ENCODE measurements around the gene ADAMTS3. TPM values are rescaled to one million over a fixed set of nuclear protein-coding genes. Genes with fewer than 3 reads are reported as not detected.

Gene ADAMTS3
- total RNA-seq, 1 donor from 2014 or later: not detected

DNA sequence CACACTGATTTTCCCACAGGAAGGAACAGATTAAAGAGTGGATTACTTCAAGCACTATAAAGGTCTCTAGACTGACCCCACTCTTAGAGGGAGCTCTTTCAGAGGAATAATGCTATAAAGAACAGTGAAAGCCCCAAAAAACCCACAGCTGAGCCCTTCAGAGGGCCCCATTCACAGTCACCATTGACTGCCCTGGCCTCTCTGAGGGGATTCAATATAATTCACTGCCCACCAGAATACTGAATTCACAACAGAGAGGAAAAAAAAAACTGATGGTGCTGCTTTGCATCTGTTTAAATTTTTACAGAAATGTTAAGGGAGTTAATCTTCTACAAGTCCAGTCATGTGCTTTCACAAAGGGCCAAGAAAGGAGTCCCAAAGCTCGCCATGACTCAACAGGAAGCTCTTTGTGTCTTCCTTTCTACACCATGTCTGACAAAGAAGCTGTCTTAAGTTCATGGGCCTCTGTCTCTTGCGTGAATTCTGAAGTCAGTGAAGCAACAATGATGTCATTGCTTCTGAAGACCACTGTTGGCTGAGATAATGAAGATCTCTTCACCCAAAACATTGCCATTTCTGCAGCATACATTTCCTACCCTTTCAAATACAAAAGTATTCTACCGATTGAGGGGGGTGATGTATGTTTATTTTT, 174.9 kb downstream of the ADAMTS3 start:
- Mint-ChIP-seq H3K36me3 (ENCODE audit: low read depth) (no peaks in the 10 kb centered on the region), H3K9me3 (no peaks in the 10 kb centered on the region), H3K27me3 (no peaks in the 10 kb centered on the region), H3K27ac (no peak overlapping the region), H3K4me3 (no peak overlapping the region), H3K4me1 (no peaks in the 10 kb centered on the region)
- intact Hi-C loops (cut with micrococcal nuclease): no loop called here
- no peak for DNase-seq

DNA sequence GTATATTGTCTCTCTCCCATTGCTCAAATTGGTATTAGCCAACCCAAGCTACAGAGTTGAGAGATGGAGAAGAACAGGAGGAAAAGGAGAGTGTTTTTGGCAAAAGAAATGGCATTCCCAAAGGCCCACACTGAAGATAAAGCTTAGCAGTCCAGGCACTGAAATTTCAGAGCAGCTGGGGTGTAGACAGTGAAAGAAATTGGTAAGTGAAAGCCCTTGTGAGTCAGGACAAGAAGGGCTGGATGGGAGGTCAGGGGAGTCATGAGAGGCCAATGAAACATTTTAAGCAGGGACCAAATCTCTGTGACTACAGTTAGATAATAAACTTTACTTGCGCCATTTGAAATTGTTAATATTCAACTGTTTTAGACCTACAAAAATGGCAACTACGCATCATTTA, 177.7 kb downstream of the ADAMTS3 start:
- intact Hi-C loops (cut with micrococcal nuclease): no loop called here
- Mint-ChIP-seq H3K27me3 (no peaks in the 10 kb centered on the region), H3K4me3 (no peak overlapping the region), H3K9me3 (no peaks in the 10 kb centered on the region), H3K36me3 (ENCODE audit: low read depth) (no peaks in the 10 kb centered on the region), H3K4me1 (no peaks in the 10 kb centered on the region), H3K27ac (no peak overlapping the region)
- DNase-seq: no peak

DNA sequence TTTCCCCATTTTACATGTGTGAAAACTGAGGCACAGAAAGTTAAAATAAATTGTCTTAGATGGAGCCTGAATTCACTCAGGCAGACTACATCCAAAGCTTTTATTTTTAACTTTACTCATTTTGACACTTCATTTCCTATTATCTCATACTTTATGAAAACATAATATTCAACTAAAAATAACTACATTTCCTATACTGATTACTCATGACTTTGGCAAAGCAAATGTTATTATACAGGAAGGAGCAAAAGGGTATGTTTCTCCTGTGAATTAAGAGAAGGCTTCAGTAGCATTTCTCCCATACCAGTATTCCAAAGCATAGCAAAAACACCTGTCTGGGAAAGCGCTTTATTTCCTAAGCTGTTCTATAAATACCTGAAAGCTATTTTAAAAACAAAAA, 178.6 kb downstream of the ADAMTS3 start:
- H3K4me1 Mint-ChIP-seq: no peaks in the 10 kb centered on the region
- intact Hi-C loops (cut with micrococcal nuclease): no loop called here
- no peaks in the 10 kb centered on the region for H3K36me3 Mint-ChIP-seq (ENCODE audit: low read depth)
- no peak overlapping the region for H3K27ac Mint-ChIP-seq
- H3K4me3 Mint-ChIP-seq: no peak overlapping the region
- no peaks in the 10 kb centered on the region for H3K9me3 Mint-ChIP-seq
- DNase-seq: no peak
- H3K27me3 Mint-ChIP-seq: no peaks in the 10 kb centered on the region

DNA sequence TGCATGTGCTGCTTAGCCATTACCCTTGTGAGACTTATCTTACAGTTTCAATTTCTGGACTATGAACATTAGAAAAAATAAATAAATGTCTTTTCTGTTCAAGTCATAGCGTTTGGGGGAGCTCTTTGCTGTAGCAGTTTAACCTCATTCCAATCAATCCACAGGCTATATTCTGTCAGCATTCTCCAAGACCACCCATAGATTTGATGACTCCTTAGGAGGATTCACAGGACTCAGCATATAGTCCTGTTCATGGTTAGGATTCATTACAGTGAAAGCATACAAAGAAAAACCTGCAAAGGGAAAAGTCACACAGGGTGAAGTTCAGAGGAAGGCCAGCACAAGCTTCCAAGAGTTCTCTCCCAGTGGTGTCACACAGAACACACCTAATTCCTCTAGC, 180.5 kb downstream of the ADAMTS3 start:
- H3K36me3 Mint-ChIP-seq (ENCODE audit: low read depth): no peaks in the 10 kb centered on the region
- no peaks in the 10 kb centered on the region for H3K9me3 Mint-ChIP-seq
- intact Hi-C loops (cut with micrococcal nuclease): no loop called here
- H3K27me3 Mint-ChIP-seq: no peaks in the 10 kb centered on the region
- H3K27ac Mint-ChIP-seq: no peak overlapping the region
- H3K4me3 Mint-ChIP-seq: no peak overlapping the region
- no peaks in the 10 kb centered on the region for H3K4me1 Mint-ChIP-seq
- DNase-seq: no peak

DNA sequence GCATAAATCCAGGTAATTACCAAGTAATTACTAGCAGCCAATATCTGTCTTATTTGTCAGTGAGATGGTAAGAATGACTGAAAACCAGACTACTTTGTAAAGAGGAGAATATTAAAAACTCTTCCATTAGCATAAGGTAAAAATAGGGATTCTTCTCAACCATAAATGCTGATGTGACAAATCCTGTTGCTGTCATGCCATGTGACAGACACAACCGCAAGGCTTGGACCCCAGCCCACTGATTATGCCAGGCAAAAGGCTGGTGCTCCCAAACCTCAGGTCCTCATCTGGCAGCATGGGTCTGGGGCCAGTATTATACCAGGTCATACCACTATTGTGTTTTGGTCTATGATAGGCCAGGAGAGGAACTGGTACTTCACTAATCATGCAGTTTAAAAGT, 181.1 kb downstream of the ADAMTS3 start:
- Mint-ChIP-seq H3K27me3 (no peaks in the 10 kb centered on the region), H3K4me3 (no peak overlapping the region), H3K27ac (no peak overlapping the region), H3K4me1 (no peaks in the 10 kb centered on the region), H3K36me3 (ENCODE audit: low read depth) (no peaks in the 10 kb centered on the region), H3K9me3 (no peaks in the 10 kb centered on the region)
- DNase-seq: no peak
- intact Hi-C loops (cut with micrococcal nuclease): no loop called here

DNA sequence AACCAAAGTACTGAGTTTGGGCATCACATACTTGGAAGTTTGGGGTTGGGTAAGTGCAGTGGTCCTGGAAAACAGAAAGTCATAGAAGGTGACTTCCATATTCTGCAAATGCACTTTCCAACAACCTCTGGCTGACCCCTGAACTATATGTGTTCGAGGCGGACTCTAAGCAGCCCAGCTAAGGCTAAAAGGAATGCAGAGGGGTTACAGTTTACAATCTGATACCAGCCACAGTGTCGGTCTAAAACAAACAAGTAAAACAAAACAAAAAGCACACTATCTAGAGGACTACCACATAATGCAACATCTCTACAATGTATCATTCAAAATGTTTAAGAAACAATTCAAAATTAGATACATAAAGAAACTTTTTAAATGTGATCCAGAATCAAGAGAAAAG, 185.6 kb downstream of the ADAMTS3 start:
- Mint-ChIP-seq H3K27me3 (no peaks in the 10 kb centered on the region), H3K4me3 (no peak overlapping the region), H3K9me3 (no peaks in the 10 kb centered on the region), H3K4me1 (no peaks in the 10 kb centered on the region), H3K36me3 (ENCODE audit: low read depth) (no peaks in the 10 kb centered on the region), H3K27ac (no peak overlapping the region)
- intact Hi-C loops (cut with micrococcal nuclease): no loop called here
- DNase-seq: no peak

DNA sequence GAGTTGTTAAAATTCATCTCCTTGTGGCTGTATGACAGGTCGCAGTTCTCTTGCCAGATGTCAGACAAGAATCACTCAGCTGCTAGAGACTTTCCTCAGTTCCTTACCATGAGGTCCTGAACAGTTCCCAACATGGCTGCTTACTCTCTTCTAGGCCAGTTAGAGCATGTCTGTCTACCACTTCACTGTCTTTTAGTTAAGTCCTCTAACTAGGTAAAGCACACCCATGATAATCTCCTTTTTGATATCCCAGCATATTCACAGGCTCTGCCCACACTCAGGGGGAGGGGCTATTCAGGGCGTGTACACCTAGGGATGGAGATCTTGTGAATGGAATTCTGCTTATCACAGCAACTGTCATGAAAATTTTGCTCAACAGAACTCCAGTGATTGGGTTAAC, 190.1 kb downstream of the ADAMTS3 start:
- no peak overlapping the region for H3K27ac Mint-ChIP-seq
- intact Hi-C loops (cut with micrococcal nuclease): no loop called here
- H3K4me3 Mint-ChIP-seq: no peak overlapping the region
- H3K9me3 Mint-ChIP-seq: no peaks in the 10 kb centered on the region
- no peaks in the 10 kb centered on the region for H3K27me3 Mint-ChIP-seq
- no peaks in the 10 kb centered on the region for H3K36me3 Mint-ChIP-seq (ENCODE audit: low read depth)
- no peak for DNase-seq
- H3K4me1 Mint-ChIP-seq: no peaks in the 10 kb centered on the region

DNA sequence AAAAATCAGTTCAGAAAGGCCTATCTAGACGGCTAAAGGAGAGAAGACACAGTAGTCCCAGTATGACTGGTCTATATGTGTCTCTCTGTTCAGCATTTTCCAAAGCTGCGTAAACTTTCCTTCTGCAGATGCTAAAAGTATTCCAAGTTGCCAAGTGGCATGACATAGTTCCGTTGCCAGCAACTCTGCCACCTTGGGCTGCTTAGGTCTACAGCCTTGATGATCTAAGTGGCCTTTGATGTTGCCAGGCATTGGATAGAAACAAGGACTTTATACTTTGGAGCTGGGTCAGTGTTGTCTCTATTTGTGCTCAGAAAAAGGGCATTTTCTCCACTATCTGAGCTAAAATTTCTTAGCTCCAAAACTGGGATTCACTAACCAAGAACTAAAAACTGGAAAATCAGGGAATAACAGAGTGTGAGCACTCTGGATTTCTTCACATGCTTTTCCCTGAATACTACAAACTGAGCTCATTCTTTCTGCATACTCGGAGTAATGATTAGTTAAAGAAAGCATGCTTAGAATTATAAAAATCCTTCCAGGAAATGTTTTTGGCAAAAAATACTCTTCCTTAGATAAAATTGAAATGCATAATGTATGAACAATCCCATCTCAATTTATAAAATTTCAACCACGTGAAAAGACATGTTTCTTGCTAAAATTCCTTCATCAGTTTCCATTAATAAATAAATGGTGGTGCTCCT, 191.4 kb downstream of the ADAMTS3 start:
- DNase-seq: no peak

DNA sequence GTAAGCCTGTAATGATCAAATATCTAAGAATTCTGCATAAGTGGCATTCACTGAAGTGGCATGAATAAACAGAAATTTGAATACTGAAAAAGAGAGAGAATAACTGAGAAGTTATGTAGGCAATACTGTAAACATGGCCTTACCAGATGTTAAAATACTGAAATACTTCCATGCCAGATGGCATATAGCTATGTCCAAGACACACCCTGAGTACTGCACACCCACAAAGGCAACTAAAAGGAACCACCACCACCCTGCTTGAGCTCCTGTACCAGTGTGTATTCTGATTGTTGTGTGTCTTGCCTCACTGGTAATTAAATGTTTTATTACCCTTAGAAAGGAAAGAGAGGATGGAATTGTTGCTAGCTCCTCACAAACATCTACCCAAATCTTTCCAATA, 192.1 kb downstream of the ADAMTS3 start:
- Mint-ChIP-seq H3K4me1 (no peaks in the 10 kb centered on the region), H3K36me3 (ENCODE audit: low read depth) (no peaks in the 10 kb centered on the region), H3K27me3 (no peaks in the 10 kb centered on the region), H3K9me3 (no peaks in the 10 kb centered on the region), H3K27ac (no peak overlapping the region), H3K4me3 (no peak overlapping the region)
- DNase-seq: no peak
- intact Hi-C loops (cut with micrococcal nuclease): no loop called here

More for the DNA sequence above, 191.4 kb downstream of the ADAMTS3 start:
- Mint-ChIP-seq H3K36me3 (ENCODE audit: low read depth) (no peaks in the 10 kb centered on the region), H3K9me3 (no peaks in the 10 kb centered on the region), H3K27ac (no peak overlapping the region), H3K4me1 (no peaks in the 10 kb centered on the region), H3K27me3 (no peaks in the 10 kb centered on the region), H3K4me3 (no peak overlapping the region)
- intact Hi-C loops (cut with micrococcal nuclease): no loop called here

DNA sequence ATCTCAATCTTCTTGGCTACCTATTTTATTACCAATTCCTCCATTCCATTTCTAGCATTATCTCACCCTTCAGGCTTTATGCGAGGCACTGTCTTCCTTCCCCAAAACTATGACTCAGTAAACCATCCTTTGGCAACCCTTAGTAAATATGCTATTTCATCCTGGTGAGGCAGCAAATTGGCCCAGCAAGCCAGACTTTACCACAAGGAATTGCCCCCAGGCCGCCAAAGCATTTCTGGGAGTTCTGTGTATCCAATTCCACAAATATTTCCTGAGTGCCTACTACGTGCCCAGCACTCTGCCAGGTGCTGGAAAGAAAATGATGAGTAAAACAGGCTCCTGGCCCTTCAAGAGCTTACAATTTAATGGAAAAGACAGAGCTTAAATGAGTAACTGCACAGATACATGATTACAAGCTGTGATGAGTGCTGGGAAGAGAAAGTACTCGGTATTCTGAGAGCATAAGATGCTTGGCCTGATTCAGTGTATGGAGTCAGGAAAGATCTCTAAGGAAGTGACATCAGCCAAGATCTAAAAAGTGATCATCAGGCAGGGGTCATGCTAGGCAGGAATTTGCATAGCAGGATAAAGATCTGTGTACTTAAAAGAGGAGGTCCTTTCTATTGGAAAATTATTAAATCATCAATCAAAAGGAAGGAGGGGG, 193.8 kb downstream of the ADAMTS3 start:
- Mint-ChIP-seq H3K27ac (no peak overlapping the region), H3K4me3 (no peak overlapping the region), H3K36me3 (ENCODE audit: low read depth) (no peaks in the 10 kb centered on the region), H3K9me3 (no peaks in the 10 kb centered on the region), H3K4me1 (no peaks in the 10 kb centered on the region), H3K27me3 (no peaks in the 10 kb centered on the region)
- intact Hi-C loops (cut with micrococcal nuclease): no loop called here
- no peak for DNase-seq

DNA sequence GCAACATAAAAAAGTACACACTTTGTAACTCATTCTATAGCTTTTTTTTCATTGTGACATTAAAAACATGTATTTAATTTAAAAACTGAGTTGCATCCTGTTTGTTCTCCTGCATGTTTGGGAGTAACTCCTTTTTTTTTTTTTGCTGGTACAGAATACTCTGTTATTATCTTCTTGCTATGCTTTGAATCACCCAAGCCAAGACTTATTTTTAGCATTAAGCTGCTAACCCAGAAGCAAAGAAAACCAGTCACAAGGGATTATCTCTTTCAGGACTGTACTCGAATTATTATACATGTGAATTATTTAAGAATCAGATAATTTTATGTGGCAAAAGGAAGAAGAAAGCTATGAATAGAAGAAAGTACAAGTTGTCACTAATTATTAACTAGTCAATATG, 194.9 kb downstream of the ADAMTS3 start:
- H3K4me1 Mint-ChIP-seq: no peaks in the 10 kb centered on the region
- intact Hi-C loops (cut with micrococcal nuclease): no loop called here
- H3K9me3 Mint-ChIP-seq: no peaks in the 10 kb centered on the region

DNA sequence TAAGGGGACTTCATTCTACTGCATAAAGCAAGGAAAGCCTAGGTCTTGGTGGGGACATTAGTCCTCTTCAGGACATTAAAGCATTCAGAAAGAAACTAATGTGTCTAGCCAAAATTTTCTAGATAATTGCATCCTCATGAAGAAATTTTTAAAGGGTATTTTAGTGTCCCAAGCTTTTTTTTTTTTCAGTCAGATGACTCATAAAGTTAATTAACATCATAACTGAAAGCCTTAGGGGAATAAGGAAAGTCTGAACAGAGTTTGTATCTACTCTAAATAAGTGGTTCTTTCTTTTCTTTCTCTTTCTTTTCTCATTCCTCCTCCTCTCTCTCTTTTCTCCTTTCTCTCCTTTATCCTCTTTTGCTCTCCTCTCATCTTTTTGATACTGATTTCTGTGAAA, 202.4 kb downstream of the ADAMTS3 start:
- no peaks in the 10 kb centered on the region for H3K27me3 Mint-ChIP-seq
- intact Hi-C loops (cut with micrococcal nuclease): no loop called here
- H3K4me1 Mint-ChIP-seq: no peaks in the 10 kb centered on the region
- no peak overlapping the region for H3K4me3 Mint-ChIP-seq
- H3K36me3 Mint-ChIP-seq (ENCODE audit: low read depth): no peaks in the 10 kb centered on the region
- no peak overlapping the region for H3K27ac Mint-ChIP-seq
- no peaks in the 10 kb centered on the region for H3K9me3 Mint-ChIP-seq
- DNase-seq: no peak

More for the DNA sequence above, 194.9 kb downstream of the ADAMTS3 start:
- no peak overlapping the region for H3K4me3 Mint-ChIP-seq
- no peaks in the 10 kb centered on the region for H3K36me3 Mint-ChIP-seq (ENCODE audit: low read depth)
- no peaks in the 10 kb centered on the region for H3K27me3 Mint-ChIP-seq
- no peak overlapping the region for H3K27ac Mint-ChIP-seq
- DNase-seq: no peak

DNA sequence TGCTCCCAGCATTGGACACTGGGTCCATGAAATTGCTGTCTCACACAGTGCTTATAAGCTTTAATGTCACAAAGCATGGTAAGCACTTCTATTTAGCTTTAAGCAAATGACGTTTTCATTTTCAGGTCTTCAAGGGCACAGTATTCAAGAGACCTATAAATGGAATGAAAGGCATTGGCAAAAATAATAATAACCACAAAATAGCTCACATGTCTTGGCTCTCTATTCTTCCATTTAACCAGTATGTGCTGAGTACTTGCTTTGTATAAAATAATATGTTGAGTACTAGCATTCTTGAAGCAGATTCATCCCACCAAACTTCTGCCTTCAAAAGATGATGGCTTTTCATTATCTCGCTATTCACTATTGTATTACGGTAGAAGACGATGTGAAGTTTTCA, 203.0 kb downstream of the ADAMTS3 start:
- no peaks in the 10 kb centered on the region for H3K9me3 Mint-ChIP-seq
- no peaks in the 10 kb centered on the region for H3K4me1 Mint-ChIP-seq
- intact Hi-C loops (cut with micrococcal nuclease): no loop called here
- no peaks in the 10 kb centered on the region for H3K27me3 Mint-ChIP-seq
- no peaks in the 10 kb centered on the region for H3K36me3 Mint-ChIP-seq (ENCODE audit: low read depth)
- no peak for DNase-seq
- no peak overlapping the region for H3K4me3 Mint-ChIP-seq
- H3K27ac Mint-ChIP-seq: no peak overlapping the region

DNA sequence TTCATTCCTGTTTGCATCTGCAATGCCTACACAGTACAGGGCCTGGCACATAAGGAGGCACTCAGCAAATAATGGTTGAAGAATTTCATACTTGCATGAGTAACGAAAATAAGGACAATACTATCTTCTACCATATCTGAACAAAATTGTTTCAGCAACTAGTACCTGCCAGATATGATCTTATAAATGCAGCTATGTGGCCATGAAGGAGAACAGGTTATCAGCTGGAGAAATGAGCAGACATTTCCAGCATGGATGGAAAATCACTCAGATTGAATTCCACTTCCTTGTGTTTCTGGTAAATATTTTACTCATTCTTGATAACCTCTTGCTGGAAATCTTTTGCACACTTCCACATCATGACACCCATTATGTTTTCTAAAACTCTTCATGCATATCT, 204.0 kb downstream of the ADAMTS3 start:
- Mint-ChIP-seq H3K27me3 (no peaks in the 10 kb centered on the region), H3K27ac (no peak overlapping the region), H3K36me3 (ENCODE audit: low read depth) (no peaks in the 10 kb centered on the region), H3K4me1 (no peaks in the 10 kb centered on the region), H3K4me3 (no peak overlapping the region), H3K9me3 (no peaks in the 10 kb centered on the region)
- no peak for DNase-seq
- intact Hi-C loops (cut with micrococcal nuclease): no loop called here
